ENCODE measurements around the gene TPSB2.

The TPSB2 gene

DNA sequence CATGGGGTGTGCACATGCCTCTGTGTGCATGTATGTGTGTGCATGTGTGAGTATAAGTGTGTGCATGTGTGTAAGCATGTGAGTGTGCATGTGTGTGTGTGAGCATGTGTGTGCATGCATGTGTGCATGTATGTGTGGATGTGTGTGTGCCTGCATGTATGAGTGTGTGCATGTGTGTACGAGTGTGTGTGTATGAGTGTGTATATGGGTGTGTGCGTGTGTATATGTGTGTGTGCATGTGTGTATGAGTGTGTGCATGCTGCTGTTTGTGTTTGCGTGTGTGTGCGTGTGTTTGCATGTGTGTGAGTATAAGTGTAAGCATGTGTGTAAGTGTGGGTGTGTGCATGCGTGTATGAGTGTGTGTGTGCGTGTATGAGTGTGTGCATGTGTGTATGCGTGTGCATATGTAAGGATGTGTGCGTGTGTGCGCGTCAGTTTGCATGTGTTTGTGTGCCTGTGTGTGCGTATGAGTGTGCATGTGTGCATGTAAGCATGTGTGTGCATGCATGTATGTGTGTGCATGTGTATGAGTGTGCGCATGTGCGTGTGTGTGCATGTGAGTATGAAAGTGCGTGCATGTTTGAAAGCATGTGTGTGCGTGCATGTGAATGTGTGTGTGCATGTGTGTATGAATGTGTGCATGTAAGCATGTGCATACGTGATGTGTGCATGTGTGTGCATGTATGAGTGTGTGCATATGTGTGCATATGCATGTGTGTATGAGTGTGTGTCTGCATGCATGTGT, 34.5 kb upstream of the TPSB2 start:
- no peak overlapping the region for H3K27ac ChIP-seq
- TF ChIP-seq, protein P1, sequence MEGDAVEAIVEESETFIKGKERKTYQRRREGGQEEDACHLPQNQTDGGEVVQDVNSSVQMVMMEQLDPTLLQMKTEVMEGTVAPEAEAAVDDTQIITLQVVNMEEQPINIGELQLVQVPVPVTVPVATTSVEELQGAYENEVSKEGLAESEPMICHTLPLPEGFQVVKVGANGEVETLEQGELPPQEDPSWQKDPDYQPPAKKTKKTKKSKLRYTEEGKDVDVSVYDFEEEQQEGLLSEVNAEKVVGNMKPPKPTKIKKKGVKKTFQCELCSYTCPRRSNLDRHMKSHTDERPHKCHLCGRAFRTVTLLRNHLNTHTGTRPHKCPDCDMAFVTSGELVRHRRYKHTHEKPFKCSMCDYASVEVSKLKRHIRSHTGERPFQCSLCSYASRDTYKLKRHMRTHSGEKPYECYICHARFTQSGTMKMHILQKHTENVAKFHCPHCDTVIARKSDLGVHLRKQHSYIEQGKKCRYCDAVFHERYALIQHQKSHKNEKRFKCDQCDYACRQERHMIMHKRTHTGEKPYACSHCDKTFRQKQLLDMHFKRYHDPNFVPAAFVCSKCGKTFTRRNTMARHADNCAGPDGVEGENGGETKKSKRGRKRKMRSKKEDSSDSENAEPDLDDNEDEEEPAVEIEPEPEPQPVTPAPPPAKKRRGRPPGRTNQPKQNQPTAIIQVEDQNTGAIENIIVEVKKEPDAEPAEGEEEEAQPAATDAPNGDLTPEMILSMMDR (conservative IDR thresholded peaks at IDR 0.05): no peak

DNA sequence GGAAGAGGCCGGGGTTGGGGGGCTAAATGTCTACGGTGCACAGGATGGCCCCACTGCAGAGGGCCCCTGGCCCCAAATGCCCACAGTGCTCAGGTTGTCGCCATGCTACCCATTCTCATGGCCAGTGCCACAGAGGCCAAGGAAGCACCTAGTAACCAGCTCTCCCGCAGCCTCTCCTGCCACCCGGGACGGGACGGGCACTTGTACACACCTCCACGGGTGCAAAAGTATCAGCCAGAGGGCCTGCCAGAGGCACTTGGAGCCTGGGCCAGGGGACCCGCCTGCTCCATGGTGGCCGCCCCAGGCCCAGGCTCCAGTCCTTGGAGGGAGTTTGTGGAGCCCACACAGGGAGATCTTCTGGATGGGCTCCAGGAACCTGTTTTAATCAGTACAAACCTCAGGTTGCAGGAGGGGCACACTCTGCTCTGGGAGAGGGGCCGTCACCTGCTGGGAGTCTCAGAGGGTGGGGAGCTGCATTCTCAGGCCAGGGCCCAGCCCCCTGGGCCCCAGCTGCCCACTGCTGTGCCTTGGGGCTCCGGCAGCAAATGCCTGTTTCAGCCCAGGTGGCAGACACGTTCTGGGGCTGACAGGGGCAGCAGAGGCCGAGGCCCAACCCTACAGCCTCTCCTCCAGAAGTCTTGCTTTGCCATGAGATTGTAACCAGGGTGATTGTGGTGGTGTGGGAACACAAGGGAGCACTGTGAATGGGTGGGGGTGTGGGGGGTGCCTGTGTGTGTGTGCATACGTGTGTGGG, 33.8 kb upstream of the TPSB2 start:
- H3K27ac ChIP-seq: no peak overlapping the region
- TF ChIP-seq, protein P1 (conservative IDR thresholded peaks at IDR 0.05): no peak

DNA sequence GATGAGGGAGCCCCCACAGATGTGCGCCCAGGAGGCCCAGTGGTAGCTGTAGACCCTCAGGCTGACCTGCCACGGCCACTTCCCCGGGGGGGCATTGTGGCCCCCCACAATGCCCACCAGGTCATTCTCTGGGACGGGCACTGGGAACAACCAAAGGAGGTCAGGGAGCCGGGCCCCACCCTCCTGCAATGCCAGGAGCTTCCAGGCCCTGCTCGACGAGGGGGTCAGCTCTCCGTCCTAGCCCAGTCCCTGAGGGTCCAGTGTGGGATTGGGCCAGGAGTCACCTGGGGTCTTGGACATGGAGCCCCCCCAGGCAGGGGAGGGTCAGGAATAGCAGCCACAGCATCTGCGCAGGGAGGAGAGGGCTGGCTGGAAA, 32.9 kb upstream of the TPSB2 start:
- TF ChIP-seq, protein P1 (conservative IDR thresholded peaks at IDR 0.05): no peak
- H3K27ac ChIP-seq: no peak overlapping the region

DNA sequence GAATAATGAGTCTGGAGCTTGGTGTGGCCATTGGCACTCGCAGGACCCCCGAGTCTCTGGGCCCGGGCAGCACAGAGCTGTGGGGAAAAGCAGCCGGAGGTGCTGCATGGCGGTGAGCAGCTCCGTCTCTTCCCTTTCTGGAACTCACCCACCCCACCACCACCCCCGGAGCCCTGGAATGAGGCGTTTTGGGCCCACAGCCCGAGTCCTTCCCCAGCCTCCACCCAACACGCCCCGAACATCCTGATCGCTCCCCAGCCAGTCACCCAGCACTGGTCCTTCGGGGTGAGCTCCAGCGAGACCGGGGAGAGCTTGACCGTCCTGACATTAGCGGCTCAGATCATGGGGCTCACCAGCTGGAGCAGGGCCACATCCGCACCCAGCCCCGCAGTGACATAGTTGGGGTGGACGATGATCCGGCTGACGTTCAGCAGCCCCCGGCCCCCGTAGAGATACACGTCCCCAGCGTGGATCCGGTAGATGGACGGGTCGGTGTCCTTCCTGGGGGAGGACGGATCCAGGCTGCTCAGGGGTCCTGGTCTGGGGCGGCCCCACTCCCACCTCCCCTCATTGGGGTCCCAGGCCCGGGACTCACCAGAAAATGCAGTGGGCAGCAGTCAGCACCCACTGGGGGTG, 32.3 kb upstream of the TPSB2 start:
- no peak overlapping the region for H3K27ac ChIP-seq
- TF ChIP-seq, protein P1 (conservative IDR thresholded peaks at IDR 0.05): no peak

DNA sequence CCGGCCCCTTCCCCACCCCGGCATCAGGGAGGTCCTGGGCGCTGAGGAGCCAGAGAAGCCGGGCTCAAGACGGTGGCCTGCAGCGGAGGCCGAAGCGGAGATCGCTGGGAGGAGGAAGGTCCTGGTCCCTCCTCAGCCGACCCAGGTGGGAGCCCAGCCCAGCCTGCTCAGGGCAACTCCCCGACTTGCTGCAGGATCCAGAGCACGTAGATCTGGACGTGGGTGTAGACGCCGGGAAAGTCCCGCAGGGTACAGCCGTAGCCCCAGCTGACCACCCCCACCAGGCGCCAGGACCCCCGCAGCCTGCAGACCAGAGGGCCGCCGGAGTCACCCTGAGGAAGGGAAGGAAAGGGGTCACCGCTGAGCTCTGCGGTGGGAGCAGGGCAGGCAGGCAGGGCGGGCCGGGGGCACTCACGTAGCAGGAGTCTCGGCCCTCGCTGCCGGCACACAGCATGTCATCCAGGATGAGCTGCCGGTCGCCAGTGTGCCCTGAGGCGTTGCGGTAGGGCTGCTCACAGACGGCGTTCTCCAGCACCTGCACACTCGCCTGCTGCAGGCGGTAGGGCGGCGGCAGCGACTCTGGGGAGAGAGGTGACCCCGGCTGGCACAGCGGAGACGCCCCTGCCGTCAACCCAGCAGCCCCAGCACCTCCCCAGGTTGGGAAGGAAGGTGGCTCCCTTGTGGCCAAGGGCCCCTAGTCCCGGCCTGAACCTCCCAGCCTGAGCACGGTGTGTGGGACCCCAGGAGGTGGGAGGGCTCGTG, 31.3 kb upstream of the TPSB2 start:
- no peak overlapping the region for H3K27ac ChIP-seq

DNA sequence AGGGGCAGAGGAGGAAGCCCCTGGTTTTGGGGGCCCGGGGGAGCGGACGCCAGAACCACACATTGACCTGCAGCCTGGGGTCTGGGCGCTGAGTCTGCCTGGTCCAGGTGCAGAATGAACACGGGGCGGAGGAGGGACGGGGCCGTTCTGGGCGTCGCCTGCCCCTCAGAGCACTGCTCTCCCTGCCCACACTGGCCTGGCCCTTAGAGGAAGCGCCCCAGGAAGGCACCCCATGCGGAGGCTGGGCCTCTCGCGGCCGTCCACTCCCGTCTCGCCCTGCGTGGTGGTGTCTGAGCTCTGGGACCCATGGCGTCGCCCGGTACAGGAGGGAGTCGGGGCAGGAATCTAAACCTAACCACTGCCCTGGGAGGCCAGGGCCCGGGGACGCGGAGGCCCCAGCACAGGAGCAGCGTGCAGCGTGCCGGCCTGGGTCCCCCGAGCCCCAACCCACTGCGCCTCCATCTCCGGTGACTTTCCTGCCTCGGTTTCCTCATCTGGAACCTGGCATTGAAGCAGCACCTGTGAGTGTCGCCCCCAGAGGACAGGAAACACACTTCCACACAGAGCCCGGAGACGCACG, 30.2 kb upstream of the TPSB2 start:
- no peak overlapping the region for H3K27ac ChIP-seq
- TF ChIP-seq, protein P1 (conservative IDR thresholded peaks at IDR 0.05): no peak

More for the DNA sequence above, 31.3 kb upstream of the TPSB2 start:
- TF ChIP-seq, protein P1 (conservative IDR thresholded peaks at IDR 0.05): no peak

All from VCaP (cell line).